OCI-M1 (cell line): ENCODE measurements around the gene VEPH1.

ENCODE experiments used
- DNase-seq: peaks from one replicate; lab custom pipeline; 2025; lab: John Stamatoyannopoulos, UW

Gene VEPH1

GRCh38 chr3:157502916-157503595, at the start of gene VEPH1:
Gene VEPH1 (minus strand): TSS chr3:157503416. CDS start chr3:157495349, 8,067 bp downstream.
- DNase-seq = no peak

- DNase-seq = no peak
These were observed 48.7 kb upstream of the VEPH1 start for GRCh38 chr3:157551961-157552360.

GRCh38 chr3:157549498-157549897, 46.3 kb upstream of the VEPH1 start:
- DNase-seq = no peak

- DNase-seq = no peak
These were observed 41.4 kb upstream of the VEPH1 start for GRCh38 chr3:157544501-157545130.

- no peak for DNase-seq
These were observed 40.4 kb upstream of the VEPH1 start for GRCh38 chr3:157543501-157544035.

- DNase-seq = no peak
These were observed 39.7 kb upstream of the VEPH1 start for GRCh38 chr3:157542711-157543500.

GRCh38 chr3:157541506-157542236, 38.5 kb upstream of the VEPH1 start:
- no peak for DNase-seq

- DNase-seq = no peak
These were observed 37.4 kb upstream of the VEPH1 start for GRCh38 chr3:157540656-157541055.

- no peak for DNase-seq
These were observed 32.5 kb upstream of the VEPH1 start for GRCh38 chr3:157535667-157536066.

GRCh38 chr3:157534725-157535161, 31.5 kb upstream of the VEPH1 start:
- DNase-seq = peak; percentile 39

GRCh38 chr3:157533298-157534070, 30.3 kb upstream of the VEPH1 start:
- no peak for DNase-seq

GRCh38 chr3:157532529-157533297, 29.5 kb upstream of the VEPH1 start:
- peak; percentile 81 for DNase-seq

- DNase-seq = no peak
These were observed 28.6 kb upstream of the VEPH1 start for GRCh38 chr3:157531771-157532170.

- no peak for DNase-seq
These were observed 28.1 kb upstream of the VEPH1 start for GRCh38 chr3:157531301-157531660.

- no peak for DNase-seq
These were observed 27.6 kb upstream of the VEPH1 start for GRCh38 chr3:157530637-157531300.

- no peak for DNase-seq
These were observed 26.5 kb upstream of the VEPH1 start for GRCh38 chr3:157529751-157530150.

GRCh38 chr3:157529085-157529484, 25.9 kb upstream of the VEPH1 start:
- DNase-seq = no peak

GRCh38 chr3:157527131-157527881, 24.1 kb upstream of the VEPH1 start:
- no peak for DNase-seq

- no peak for DNase-seq
These were observed 22.8 kb upstream of the VEPH1 start for GRCh38 chr3:157526036-157526435.
